Ovary (tissue), 9 donors: ENCODE data around the gene SLC16A11. TPM values are rescaled to one million over a fixed set of nuclear protein-coding genes. Genes with fewer than 3 reads are reported as not detected.

ENCODE experiments used
- DNase-seq, 5 donors: peaks; one replicate each; pipeline ENCODE4 v3.0.0-alpha.2; 2019 to 2020
- H3K27ac ChIP-seq, 2 donors: fragments of 200-600 bp; one replicate each; pipeline versions ENCODE4 v1.5.1 to v1.8.0; 2019 to 2022
- H3K27me3 ChIP-seq: fragments of 200-600 bp; one replicate; pipeline ENCODE4 v1.8.0; 2022
- H3K36me3 ChIP-seq: fragments of 200-600 bp; sonication (generic); one replicate; pipeline ENCODE4 v1.5.1; 2019
- H3K4me1 ChIP-seq: one replicate; pipeline ENCODE4 v1.8.1; 2013; ENCODE audit warnings: mild to moderate bottlenecking, moderate library complexity; ENCODE audit not compliant: insufficient read depth
- H3K4me3 ChIP-seq: fragments of 200-600 bp; sonication (generic); one replicate; pipeline ENCODE4 v1.5.1; 2017
- H3K9me3 ChIP-seq, 2 donors: fragments of 200-600 bp in 1 of 2; sonication (generic) in 1 of 2; one replicate each; pipeline versions ENCODE4 v1.5.1 to v1.8.1; 2013 to 2019; ENCODE audit warnings: mild to moderate bottlenecking in 1 of 2, moderate library complexity in 1 of 2
- EP300 ChIP-seq: sonication (generic); formaldehyde crosslinking; IDR thresholded peaks from one replicate; pipeline ENCODE4 v1.6.1; 2017; ENCODE audit warnings: antibody characterized with exemption
- POLR2A ChIP-seq: fragments of 450-650 bp; IDR thresholded peaks from one replicate; pipeline ENCODE4 v1.6.1; 2017; ENCODE audit warnings: antibody characterized with exemption, mild to moderate bottlenecking, moderate library complexity
- WGBS, 3 donors: extraction: QIAGEN DNeasy Blood & Tissue Kit in 1 of 3; methylation state at CpG; one replicate each; pipeline versions ENCODE4 v1.1.5 to v1.1.7; 2013 to 2017; 5-methylcytosine and 5-hydroxymethylcytosine counted together
- intact Hi-C, 4 donors: fragments of 100-400 bp; cut with DNase I; formaldehyde crosslinking; loops; one replicate each; pipeline versions ENCODE4 v1.11.0 to v1.15.1; 2022 to 2023
- polyA plus RNA-seq, 2 donors: library from polyadenylated mRNA; stranded (reverse); fragments of 200-250 nt in 1 of 2; fragments of 350-450 nt in 1 of 2; fragmentation: Illumina TruSeq in 1 of 2; extraction: RNeasy Lipid Tissue Mini Kit (QIAGEN cat#74804) in 1 of 2; gene quantifications; one replicate each; pipeline ENCODE4 v1.2.3, GENCODE V29; 2013 to 2014
- total RNA-seq, 7 donors: library from RNA; depleted of rRNA in 2 of 7; stranded (reverse); fragments of >200 nt in 2 of 7; fragmentation: NEBNext Ultra II Directional in 3 of 7; extraction: Animal tissue kit (Norgen Biotek cat#: 25700) in 3 of 7; gene quantifications; one replicate each; pipeline versions ENCODE4 v1.1.0 to v1.2.4, GENCODE V29; 2016 to 2023
- TF ChIP-seq, protein P1 (sequence below), 3 donors: fragments of 450-650 bp in 2 of 3; fragments of 200-600 bp in 1 of 3; IDR thresholded peaks; one replicate each; pipeline versions ENCODE4 v1.5.1 to v1.8.0; 2016 to 2022; ENCODE audit warnings: antibody characterized with exemption in 3 of 3, mild to moderate bottlenecking in 1 of 3
- donor health status: DM: no; HTN: no; CAD: no; lungs with moderate emphysema.
- donor health status: DM: no; HTN: no; CAD: no.
- donor health status: Bipolar disorder and iron deficiency.
- donor health status: DM: yes; HTN: yes; CAD: no.
- donor health status: DM: no; HTN: no; CAD: no.
- donor health status: DM: yes; HTN: yes; CAD: no.

Gene SLC16A11
- total and polyA plus RNA-seq, 9 donors = 1.2 to 14.4 (median 3.0) TPM; not detected in 2

DNA sequence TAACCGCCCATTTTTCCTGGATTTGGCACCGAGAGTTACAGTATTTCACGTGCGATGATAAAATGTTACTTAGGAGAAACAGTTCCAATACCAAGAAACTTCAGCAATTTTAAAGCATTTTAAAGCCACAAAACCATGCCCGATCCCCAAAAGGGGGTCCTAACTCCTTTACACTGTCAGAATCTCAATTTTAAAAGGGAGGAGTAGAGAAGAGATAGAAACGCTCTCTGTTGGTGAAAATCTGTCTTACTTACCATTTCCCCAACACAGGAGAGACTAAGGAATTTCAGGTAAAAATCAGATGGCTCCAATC, 32.0 kb downstream of the SLC16A11 start:
- no peaks in the 10 kb centered on the region for H3K9me3 ChIP-seq
- intact Hi-C loops = loop anchor here in 2 of 4 donors (5.0 to 10.0 kb wide), 3 partner anchors 257 to 1173 kb away; partner anchors contain the start of gene XAF1 (in 1 of the 2)
- H3K27me3 ChIP-seq = no peaks in the 10 kb centered on the region
- TF ChIP-seq, protein P1, sequence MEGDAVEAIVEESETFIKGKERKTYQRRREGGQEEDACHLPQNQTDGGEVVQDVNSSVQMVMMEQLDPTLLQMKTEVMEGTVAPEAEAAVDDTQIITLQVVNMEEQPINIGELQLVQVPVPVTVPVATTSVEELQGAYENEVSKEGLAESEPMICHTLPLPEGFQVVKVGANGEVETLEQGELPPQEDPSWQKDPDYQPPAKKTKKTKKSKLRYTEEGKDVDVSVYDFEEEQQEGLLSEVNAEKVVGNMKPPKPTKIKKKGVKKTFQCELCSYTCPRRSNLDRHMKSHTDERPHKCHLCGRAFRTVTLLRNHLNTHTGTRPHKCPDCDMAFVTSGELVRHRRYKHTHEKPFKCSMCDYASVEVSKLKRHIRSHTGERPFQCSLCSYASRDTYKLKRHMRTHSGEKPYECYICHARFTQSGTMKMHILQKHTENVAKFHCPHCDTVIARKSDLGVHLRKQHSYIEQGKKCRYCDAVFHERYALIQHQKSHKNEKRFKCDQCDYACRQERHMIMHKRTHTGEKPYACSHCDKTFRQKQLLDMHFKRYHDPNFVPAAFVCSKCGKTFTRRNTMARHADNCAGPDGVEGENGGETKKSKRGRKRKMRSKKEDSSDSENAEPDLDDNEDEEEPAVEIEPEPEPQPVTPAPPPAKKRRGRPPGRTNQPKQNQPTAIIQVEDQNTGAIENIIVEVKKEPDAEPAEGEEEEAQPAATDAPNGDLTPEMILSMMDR (IDR thresholded peaks at IDR 0.05) = no peak
- no peak for TF ChIP-seq EP300
- TF ChIP-seq POLR2A = no peak
- 0 to 1% (median 0%) methylated on average over 6 of the region's 6 CpGs for WGBS, 3 donors
- DNase-seq = no peak
- peak overlapping the region; percentile 83 for H3K4me3 ChIP-seq
- peaks cover 9% of the 10 kb centered on the region for H3K4me1 ChIP-seq
- H3K27ac ChIP-seq = peak overlapping the region in 1 of 2 donors; percentile 93
- H3K36me3 ChIP-seq = no peaks in the 10 kb centered on the region

GRCh38 chr17:7011415-7011814, 32.5 kb downstream of the SLC16A11 start:
- H3K36me3 ChIP-seq = no peaks in the 10 kb centered on the region
- TF ChIP-seq, protein P1 (IDR thresholded peaks at IDR 0.05) = no peak
- TF ChIP-seq POLR2A (no peak), EP300 (no peak)
- H3K27ac ChIP-seq = no peak overlapping the region
- H3K9me3 ChIP-seq = no peaks in the 10 kb centered on the region
- 33 to 48% (median 47%) methylated on average over 14 of the region's 14 CpGs for WGBS, 3 donors
- DNase-seq = no peak
- H3K27me3 ChIP-seq = no peaks in the 10 kb centered on the region
- peak overlapping the region; percentile 83 for H3K4me3 ChIP-seq
- peaks cover 6% of the 10 kb centered on the region for H3K4me1 ChIP-seq
- intact Hi-C loops = loop anchor here in 2 of 4 donors (5.0 to 10.0 kb wide), 3 partner anchors 257 to 1173 kb away; partner anchors contain the start of gene XAF1 (in 1 of the 2)

DNA sequence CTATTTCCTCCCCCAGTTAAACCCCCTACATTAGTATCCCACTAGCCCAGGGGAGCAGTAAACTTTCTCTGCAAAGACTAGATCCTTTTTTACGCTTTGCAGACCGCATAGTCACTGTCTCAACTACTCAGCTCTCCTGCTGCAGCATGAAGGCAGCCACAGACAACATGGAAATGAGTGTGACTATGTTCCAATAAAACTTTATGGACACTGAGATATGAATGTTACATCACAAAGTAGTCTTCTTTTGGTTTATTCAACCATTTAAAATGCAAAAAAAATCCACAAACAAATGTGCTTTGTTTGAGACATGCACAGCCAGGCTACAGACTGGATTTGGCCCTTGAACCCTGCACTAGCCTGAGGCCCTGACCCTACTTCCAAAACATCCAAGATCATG, 33.4 kb downstream of the SLC16A11 start:
- Histone ChIP-seq H3K36me3 (no peaks in the 10 kb centered on the region), H3K4me3 (no peak overlapping the region), H3K9me3 (no peaks in the 10 kb centered on the region), H3K27ac (no peak overlapping the region), H3K27me3 (no peaks in the 10 kb centered on the region), H3K4me1 (peaks cover 6% of the 10 kb centered on the region)
- WGBS, 3 donors = 91 to 96% (median 93%) methylated on average over 2 of the region's 2 CpGs
- DNase-seq = no peak
- intact Hi-C loops = loop anchor here in 2 of 4 donors (5.0 to 10.0 kb wide), 3 partner anchors 256 to 1174 kb away; partner anchors contain the start of gene XAF1 (in 1 of the 2)
- TF ChIP-seq EP300 (no peak), POLR2A (no peak)
- TF ChIP-seq, protein P1 (IDR thresholded peaks at IDR 0.05) = no peak

- intact Hi-C loops = loop anchor here in 3 of 4 donors (5.0 to 10.0 kb wide), 3 partner anchors 92 to 342 kb away; no protein-coding TSS in a partner anchor
- Histone ChIP-seq H3K36me3 (no peaks in the 10 kb centered on the region), H3K9me3 (no peaks in the 10 kb centered on the region), H3K4me1 (peaks cover 4% of the 10 kb centered on the region), H3K27ac (no peak overlapping the region), H3K27me3 (no peaks in the 10 kb centered on the region), H3K4me3 (no peak overlapping the region)
- DNase-seq = no peak
- 83 to 89% (median 84%) methylated on average over 2 of the region's 2 CpGs for WGBS, 3 donors
- TF ChIP-seq, protein P1 (IDR thresholded peaks at IDR 0.05) = no peak
- TF ChIP-seq POLR2A (no peak), EP300 (no peak)
Observed at GRCh38 chr17:7007143-7007542, 36.7 kb downstream of the SLC16A11 start.
